Sigmoid colon (tissue), 4 donors: ENCODE measurements around the gene SCARF1.

ENCODE experiments used
- CTCF ChIP-seq, 4 experiments: fragments of 450-650 bp in 3 of 4; fragments of 200-600 bp in 1 of 4; IDR thresholded peaks; one replicate each; pipeline ENCODE4 v1.5.1; 2016 to 2019; ENCODE audit warnings: antibody characterized with exemption in 4 of 4, mild to moderate bottlenecking in 3 of 4, moderate library complexity in 2 of 4
- EP300 ChIP-seq, 4 donors: sonication (generic); formaldehyde crosslinking; IDR thresholded peaks; one replicate each; pipeline ENCODE4 v1.6.1; 2017; ENCODE audit warnings: antibody characterized with exemption in 4 of 4
- POLR2A ChIP-seq, 2 donors: fragments of 450-650 bp; IDR thresholded peaks; one replicate each; pipeline ENCODE4 v1.6.1; 2016; ENCODE audit warnings: antibody characterized with exemption in 2 of 2, mild to moderate bottlenecking in 2 of 2, moderate library complexity in 2 of 2
- POLR2AphosphoS5 ChIP-seq, 4 donors: sonication (generic); formaldehyde crosslinking; IDR thresholded peaks; one replicate each; pipeline ENCODE4 v1.6.1; 2017; ENCODE audit warnings: antibody characterized with exemption in 4 of 4

GRCh38 chr17:1645207-1646171 is at the start of gene SCARF1:
- peak; percentile 11 to 57 (median 42) for TF ChIP-seq POLR2AphosphoS5 (IDR thresholded peaks at IDR 0.05)
- no peak for TF ChIP-seq CTCF (IDR thresholded peaks at IDR 0.05)
- TF ChIP-seq EP300 (IDR thresholded peaks at IDR 0.05), result no peak
- TF ChIP-seq POLR2A (IDR thresholded peaks at IDR 0.05), result no peak
